Gastroesophageal sphincter (tissue), 4 donors: ENCODE results near the gene SEMA4G. TPM values are rescaled to one million over a fixed set of nuclear protein-coding genes. Genes with fewer than 3 reads are reported as not detected.

Experiments
- ATAC-seq: fragments of 150-250 bp; one replicate; pipeline ENCODE4 v1.9.1; 2016; ENCODE audit warnings: mild to moderate bottlenecking, moderate library complexity
- H3K27ac ChIP-seq, 4 donors: fragments of 200-600 bp; sonication (generic) in 3 of 4; 1 replicate in 3 of 4; 2 replicates in 1 of 4; pipeline ENCODE4 v1.5.1; 2016 to 2019
- H3K27me3 ChIP-seq: fragments of 200-600 bp; sonication (generic); one replicate; pipeline ENCODE4 v1.5.1; 2019
- H3K36me3 ChIP-seq, 2 donors: fragments of 200-600 bp; sonication (generic); one replicate each; pipeline ENCODE4 v1.5.1; 2019; ENCODE audit warnings: control low read depth in 1 of 2
- H3K4me1 ChIP-seq, 3 donors: fragments of 200-600 bp; sonication (generic); 1 replicate in 2 of 3; 2 replicates in 1 of 3; pipeline ENCODE4 v1.5.1; 2016 to 2019; ENCODE audit warnings: control low read depth in 2 of 3
- H3K4me3 ChIP-seq, 2 donors: fragments of 200-600 bp; sonication (generic); one replicate each; pipeline ENCODE4 v1.5.1; 2019; ENCODE audit warnings: mild to moderate bottlenecking in 1 of 2, moderate library complexity in 1 of 2
- H3K9me3 ChIP-seq, 3 donors: fragments of 200-600 bp; sonication (generic); one replicate each; pipeline ENCODE4 v1.5.1; 2017 to 2019; ENCODE audit warnings: control low read depth in 2 of 3
- EP300 ChIP-seq: sonication (generic); formaldehyde crosslinking; IDR thresholded peaks from one replicate; pipeline ENCODE4 v1.6.1; 2017; ENCODE audit warnings: antibody characterized with exemption, mild to moderate bottlenecking
- POLR2A ChIP-seq, 2 donors: fragments of 450-650 bp; IDR thresholded peaks; one replicate each; pipeline ENCODE4 v1.6.1; 2017; ENCODE audit warnings: antibody characterized with exemption in 2 of 2, mild to moderate bottlenecking in 2 of 2, moderate library complexity in 1 of 2
- POLR2AphosphoS5 ChIP-seq: sonication (generic); formaldehyde crosslinking; IDR thresholded peaks from one replicate; pipeline ENCODE4 v1.6.1; 2017; ENCODE audit warnings: antibody characterized with exemption
- WGBS, 2 donors: methylation state at CpG; one replicate each; pipeline ENCODE4 v1.1.5; 2018; ENCODE audit warnings: low coverage in 1 of 2; 5-methylcytosine and 5-hydroxymethylcytosine counted together
- total RNA-seq, 4 donors: library from RNA; depleted of rRNA; stranded (reverse); fragments of >200 nt; gene quantifications; one replicate each; pipeline ENCODE4 v1.1.0, GENCODE V29; 2016
- TF ChIP-seq, protein P1 (sequence below), 4 experiments: fragments of 200-600 bp in 2 of 4; fragments of 450-650 bp in 2 of 4; sonication (generic) in 1 of 4; IDR thresholded peaks; one replicate each; pipeline ENCODE4 v1.5.1; 2017 to 2019; ENCODE audit warnings: antibody characterized with exemption in 4 of 4, mild to moderate bottlenecking in 2 of 4, moderate library complexity in 2 of 4

SEMA4G gene
- total RNA-seq, 4 donors from 2014 or later, result 1.9 to 2.7 (median 2.1) TPM

DNA sequence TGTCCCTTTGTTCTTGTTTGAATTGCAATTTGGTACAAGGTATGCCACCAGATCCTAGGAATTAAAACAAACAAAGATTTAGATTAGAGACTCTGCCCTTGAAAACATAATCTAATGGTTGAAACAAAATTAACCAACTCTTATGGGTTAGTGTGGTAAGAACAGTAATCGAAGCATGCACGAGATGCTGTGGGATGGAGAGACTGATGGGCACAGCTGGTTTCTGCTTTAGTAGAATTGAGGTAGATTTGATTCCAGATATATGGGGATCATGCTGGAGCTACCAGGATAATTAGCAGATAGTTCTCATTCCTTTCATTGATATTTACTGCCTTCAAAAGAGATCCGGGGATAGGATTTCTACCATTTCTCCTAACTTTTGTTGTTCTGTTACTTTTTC, 20.4 kb upstream of the SEMA4G start:
- Histone ChIP-seq H3K4me3 (no peak overlapping the region), H3K27me3 (no peaks in the 10 kb centered on the region), H3K4me1 (no peaks in the 10 kb centered on the region), H3K27ac (no peak overlapping the region), H3K36me3 (peaks cover 9 to 100% of the 10 kb centered on the region in 2 donors), H3K9me3 (no peaks in the 10 kb centered on the region)
- no peak for TF ChIP-seq POLR2AphosphoS5
- TF ChIP-seq, protein P1, sequence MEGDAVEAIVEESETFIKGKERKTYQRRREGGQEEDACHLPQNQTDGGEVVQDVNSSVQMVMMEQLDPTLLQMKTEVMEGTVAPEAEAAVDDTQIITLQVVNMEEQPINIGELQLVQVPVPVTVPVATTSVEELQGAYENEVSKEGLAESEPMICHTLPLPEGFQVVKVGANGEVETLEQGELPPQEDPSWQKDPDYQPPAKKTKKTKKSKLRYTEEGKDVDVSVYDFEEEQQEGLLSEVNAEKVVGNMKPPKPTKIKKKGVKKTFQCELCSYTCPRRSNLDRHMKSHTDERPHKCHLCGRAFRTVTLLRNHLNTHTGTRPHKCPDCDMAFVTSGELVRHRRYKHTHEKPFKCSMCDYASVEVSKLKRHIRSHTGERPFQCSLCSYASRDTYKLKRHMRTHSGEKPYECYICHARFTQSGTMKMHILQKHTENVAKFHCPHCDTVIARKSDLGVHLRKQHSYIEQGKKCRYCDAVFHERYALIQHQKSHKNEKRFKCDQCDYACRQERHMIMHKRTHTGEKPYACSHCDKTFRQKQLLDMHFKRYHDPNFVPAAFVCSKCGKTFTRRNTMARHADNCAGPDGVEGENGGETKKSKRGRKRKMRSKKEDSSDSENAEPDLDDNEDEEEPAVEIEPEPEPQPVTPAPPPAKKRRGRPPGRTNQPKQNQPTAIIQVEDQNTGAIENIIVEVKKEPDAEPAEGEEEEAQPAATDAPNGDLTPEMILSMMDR (IDR thresholded peaks at IDR 0.05), result no peak
- no peak for ATAC-seq
- WGBS, 2 donors, result 85 to 91% methylated on average over 3 of the region's 3 CpGs

DNA sequence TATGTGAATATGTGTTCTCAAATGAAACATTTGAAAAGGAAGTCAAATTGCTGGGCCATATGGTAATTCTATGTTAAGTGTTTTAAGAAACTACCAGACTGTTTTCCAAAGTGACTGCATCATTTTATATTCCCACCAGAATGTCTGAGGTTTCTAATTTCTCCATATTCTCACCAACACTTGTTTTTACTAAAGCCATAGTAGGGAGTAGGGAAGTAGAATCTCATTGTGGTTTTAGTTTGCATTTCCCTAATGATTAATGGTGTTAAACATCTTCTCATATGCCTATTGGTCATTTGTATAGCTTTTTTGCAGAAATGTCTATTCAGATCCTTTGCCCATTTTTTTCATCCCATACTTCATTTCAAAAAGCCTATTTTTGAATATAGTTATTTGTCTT, 9.1 kb upstream of the SEMA4G start:
- TF ChIP-seq POLR2A (IDR thresholded peaks at IDR 0.05), result no peak
- no peak for TF ChIP-seq POLR2AphosphoS5
- no peak for TF ChIP-seq EP300
- TF ChIP-seq, protein P1 (IDR thresholded peaks at IDR 0.05), result no peak
- no peaks in the 10 kb centered on the region for H3K27me3 ChIP-seq
- H3K27ac ChIP-seq, result no peak overlapping the region
- no peaks in the 10 kb centered on the region for H3K4me1 ChIP-seq
- ATAC-seq, result no peak
- no peak overlapping the region for H3K4me3 ChIP-seq
- no peaks in the 10 kb centered on the region for H3K9me3 ChIP-seq
- H3K36me3 ChIP-seq, result peaks cover 4 to 97% of the 10 kb centered on the region in 2 donors

DNA sequence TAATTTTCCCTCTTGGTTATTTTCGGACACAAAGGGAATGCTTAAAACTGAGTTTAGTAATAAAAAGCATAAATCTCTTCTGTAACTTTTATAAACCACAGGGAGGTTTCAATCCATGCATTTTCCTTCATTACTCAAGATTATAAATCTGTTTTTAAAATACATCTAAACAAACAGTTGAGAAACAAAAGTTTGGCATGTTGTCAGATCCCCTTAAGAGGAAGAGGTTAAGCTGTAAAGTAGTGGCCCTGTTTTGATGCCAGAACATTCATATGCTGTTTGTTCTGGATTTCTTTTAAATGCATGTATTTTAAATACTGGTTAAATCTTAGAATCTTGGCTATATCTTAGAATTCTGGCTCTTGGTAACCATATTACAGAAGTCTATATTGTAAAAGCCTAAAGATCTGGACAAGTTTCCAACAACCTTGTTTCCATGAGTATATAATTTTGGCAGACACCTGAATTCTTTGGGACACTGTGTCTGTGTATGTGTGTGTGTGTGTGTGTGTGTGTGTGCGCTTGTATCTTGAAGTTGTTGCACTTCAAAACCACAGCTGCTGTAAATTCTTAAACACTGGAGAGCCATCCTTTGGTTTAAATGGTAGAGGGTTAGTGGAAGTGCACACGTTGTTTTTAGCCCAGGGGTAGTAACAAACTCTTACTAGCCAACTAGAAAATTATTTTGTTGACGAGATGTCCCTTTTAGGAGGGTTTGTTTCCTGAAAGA, 6.8 kb upstream of the SEMA4G start:
- Histone ChIP-seq H3K9me3 (no peaks in the 10 kb centered on the region), H3K4me3 (no peak overlapping the region), H3K27ac (no peak overlapping the region), H3K4me1 (no peaks in the 10 kb centered on the region), H3K27me3 (no peaks in the 10 kb centered on the region), H3K36me3 (peaks cover 4 to 91% of the 10 kb centered on the region in 2 donors)
- TF ChIP-seq POLR2A (IDR thresholded peaks at IDR 0.05) (no peak), POLR2AphosphoS5 (no peak), EP300 (no peak)
- TF ChIP-seq, protein P1 (IDR thresholded peaks at IDR 0.05), result no peak
- WGBS, 2 donors, result 70 to 81% methylated on average over 2 to 4 of the region's 4 CpGs
- ATAC-seq, result no peak

DNA sequence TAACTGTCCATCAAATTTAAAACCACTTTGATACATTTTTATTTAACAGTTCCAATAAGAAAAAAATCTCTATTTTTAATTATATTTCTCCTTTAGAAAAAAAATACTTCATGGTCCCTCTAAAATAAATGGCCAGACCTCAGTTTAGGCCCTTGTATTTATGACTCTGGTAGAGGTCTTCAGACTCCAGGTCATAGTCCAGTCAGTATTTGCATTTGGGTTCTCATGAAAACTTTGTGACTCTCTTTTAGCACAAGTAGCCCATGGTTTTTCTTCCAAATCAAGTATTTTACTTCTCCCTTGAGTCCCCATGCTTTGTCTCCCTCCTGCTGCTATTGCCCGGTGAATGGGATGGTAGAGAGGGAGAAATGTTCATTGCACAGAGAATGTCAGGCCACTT, 5.5 kb upstream of the SEMA4G start:
- H3K9me3 ChIP-seq, result no peaks in the 10 kb centered on the region
- no peak for ATAC-seq
- H3K27me3 ChIP-seq, result no peaks in the 10 kb centered on the region
- no peak overlapping the region for H3K27ac ChIP-seq
- TF ChIP-seq EP300 (no peak), POLR2AphosphoS5 (no peak), POLR2A (IDR thresholded peaks at IDR 0.05) (no peak)
- TF ChIP-seq, protein P1 (IDR thresholded peaks at IDR 0.05), result no peak
- peaks cover 4 to 78% of the 10 kb centered on the region in 2 donors for H3K36me3 ChIP-seq
- no peak overlapping the region for H3K4me3 ChIP-seq
- WGBS, 2 donors, result 100% methylated on average over 1 of the region's 1 CpG; no CpG with 5 or more reads in 1 of the 2 donors
- peaks cover 0 to 6% (median 4%) of the 10 kb centered on the region in 3 donors for H3K4me1 ChIP-seq

DNA sequence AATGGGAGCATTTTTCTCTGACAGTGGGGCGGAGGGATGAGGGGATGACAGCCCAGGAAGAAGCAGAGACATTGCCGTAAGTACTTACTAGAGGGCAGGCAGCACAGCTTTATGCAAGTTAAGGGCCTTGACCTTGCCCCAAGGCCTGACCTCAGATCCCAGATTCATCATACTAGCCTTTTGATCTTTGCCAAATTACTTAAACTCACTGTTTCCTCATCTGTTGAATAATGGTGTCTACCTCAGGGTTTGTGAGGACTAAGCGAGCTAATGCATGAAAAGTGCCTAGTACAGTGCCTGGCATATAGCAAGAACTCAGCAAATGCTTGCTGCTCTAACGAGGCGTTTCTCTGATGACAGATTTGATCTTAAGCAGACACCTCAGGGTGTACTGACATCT, 3.5 kb upstream of the SEMA4G start:
- WGBS, 2 donors, result 65 to 72% methylated on average over 4 to 5 of the region's 5 CpGs
- H3K9me3 ChIP-seq, result no peaks in the 10 kb centered on the region
- H3K27me3 ChIP-seq, result no peaks in the 10 kb centered on the region
- peaks cover 0 to 58% of the 10 kb centered on the region in 2 donors for H3K36me3 ChIP-seq
- H3K4me1 ChIP-seq, result peaks cover 0 to 21% (median 11%) of the 10 kb centered on the region in 3 donors
- no peak overlapping the region for H3K4me3 ChIP-seq
- H3K27ac ChIP-seq, result no peak overlapping the region
- TF ChIP-seq, protein P1 (IDR thresholded peaks at IDR 0.05), result no peak
- no peak for ATAC-seq
